Neutrophil (primary cell): ENCODE measurements around the gene SYTL1.

Source experiments
- H3K27ac ChIP-seq: fragments of 200-600 bp; sonication (generic); 2 replicates; pipeline ENCODE4 v1.5.1; 2016; ENCODE audit warnings: mild to moderate bottlenecking, moderate library complexity
- H3K27me3 ChIP-seq: fragments of 200-600 bp; sonication (generic); 2 replicates; pipeline ENCODE4 v1.6.0; 2016; ENCODE audit warnings: mild to moderate bottlenecking
- H3K36me3 ChIP-seq: fragments of 200-600 bp; sonication (generic); 2 replicates; pipeline ENCODE4 v1.5.1; 2017
- H3K4me1 ChIP-seq, 2 experiments: fragments of 200-600 bp in 1 of 2; sonication (generic) in 1 of 2; 1 replicate in 1 of 2; 2 replicates in 1 of 2; pipeline versions ENCODE4 v1.5.1 to v1.6.1; 2013 to 2016; ENCODE audit warnings: low read depth in 1 of 2, low read length in 1 of 2, mild to moderate bottlenecking in 1 of 2, moderate library complexity in 1 of 2; ENCODE audit not compliant: control insufficient read depth in 1 of 2, insufficient read depth in 1 of 2
- H3K4me3 ChIP-seq, 2 experiments: fragments of 200-600 bp in 1 of 2; sonication (generic) in 1 of 2; 1 replicate in 1 of 2; 2 replicates in 1 of 2; pipeline ENCODE4 v1.5.1; 2013 to 2016; ENCODE audit warnings: low read depth in 1 of 2, low read length in 1 of 2, mild to moderate bottlenecking in 1 of 2, moderate library complexity in 1 of 2
- H3K9me3 ChIP-seq: fragments of 200-600 bp; sonication (generic); 2 replicates; pipeline ENCODE4 v1.5.1; 2016
- CTCF ChIP-seq: fragments of 200-600 bp; sonication (generic); IDR thresholded peaks from 2 replicates; pipeline ENCODE4 v1.5.1; 2016; ENCODE audit warnings: antibody characterized with exemption

SYTL1 gene

GRCh38 chr1:27349784-27350662 is 8.2 kb downstream of the SYTL1 start:
- Histone ChIP-seq H3K27ac (no peak overlapping the region), H3K4me3 (peak overlapping the region in 1 of 2 experiments; percentile 40), H3K9me3 (no peaks in the 10 kb centered on the region), H3K4me1 (peaks cover 4 to 15% of the 10 kb centered on the region in 2 experiments), H3K27me3 (no peaks in the 10 kb centered on the region), H3K36me3 (peaks cover 76% of the 10 kb centered on the region)
- no peak for TF ChIP-seq CTCF

GRCh38 chr1:27350663-27351540 is 9.1 kb downstream of the SYTL1 start:
- H3K36me3 ChIP-seq = peaks cover 80% of the 10 kb centered on the region
- no peak overlapping the region for H3K4me3 ChIP-seq
- H3K27ac ChIP-seq = no peak overlapping the region
- no peaks in the 10 kb centered on the region for H3K9me3 ChIP-seq
- H3K4me1 ChIP-seq = peaks cover 0 to 13% of the 10 kb centered on the region in 2 experiments
- TF ChIP-seq CTCF = no peak
- no peaks in the 10 kb centered on the region for H3K27me3 ChIP-seq

DNA sequence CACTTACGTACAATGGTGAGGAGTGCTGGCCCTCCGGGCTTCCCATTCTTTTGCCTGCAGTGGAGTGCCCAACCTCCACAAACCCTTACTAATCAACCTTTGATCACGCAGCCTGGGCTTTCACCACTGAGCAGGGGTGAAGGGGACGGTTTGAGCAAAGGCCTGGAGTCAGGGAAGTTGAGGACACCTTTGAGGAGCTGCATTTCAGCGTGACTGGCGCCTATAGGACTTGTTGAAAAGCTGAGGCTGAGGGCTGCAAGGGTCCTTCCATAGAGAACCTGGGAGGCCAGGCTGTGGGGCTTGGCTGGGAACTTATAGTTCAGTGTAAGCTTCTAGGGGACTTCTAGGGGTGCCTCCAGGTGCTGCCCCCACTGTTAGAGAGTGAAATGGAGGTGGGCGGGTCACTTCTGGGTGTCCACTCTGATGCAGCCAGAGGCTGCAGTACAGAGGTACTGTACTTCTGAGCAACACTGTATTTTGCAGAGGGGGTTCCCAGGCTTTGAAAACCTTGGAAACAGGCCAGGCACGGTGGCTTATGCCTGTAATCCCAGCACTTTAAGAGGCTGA is 9.8 kb downstream of the SYTL1 start:
- Histone ChIP-seq H3K27ac (no peak overlapping the region), H3K27me3 (no peaks in the 10 kb centered on the region), H3K4me1 (peaks cover under 1 to 20% of the 10 kb centered on the region in 2 experiments), H3K9me3 (no peaks in the 10 kb centered on the region), H3K36me3 (peaks cover 75% of the 10 kb centered on the region), H3K4me3 (no peak overlapping the region)
- no peak for TF ChIP-seq CTCF

DNA sequence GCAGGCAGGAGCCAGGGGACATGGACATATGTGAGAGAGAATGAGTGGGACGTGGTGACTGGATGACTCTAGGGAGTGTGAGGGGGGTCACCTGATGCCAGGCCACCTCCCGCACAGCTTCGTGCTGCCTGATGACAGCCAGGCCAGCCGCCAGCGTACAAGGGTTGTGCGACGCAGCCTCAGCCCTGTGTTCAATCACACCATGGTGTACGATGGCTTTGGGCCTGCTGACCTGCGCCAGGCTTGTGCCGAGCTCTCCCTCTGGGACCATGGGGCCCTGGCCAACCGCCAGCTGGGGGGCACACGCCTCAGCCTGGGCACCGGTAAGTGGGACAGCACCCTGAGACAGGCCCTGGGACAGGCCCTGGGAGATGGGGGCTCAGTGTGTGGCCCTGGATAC is 11.3 kb downstream of the SYTL1 start:
- Histone ChIP-seq H3K27me3 (no peaks in the 10 kb centered on the region), H3K9me3 (no peaks in the 10 kb centered on the region), H3K4me1 (peaks cover 13 to 34% of the 10 kb centered on the region in 2 experiments), H3K27ac (peak overlapping the region; percentile 60), H3K36me3 (peaks cover 59% of the 10 kb centered on the region), H3K4me3 (no peak overlapping the region)
- no peak for TF ChIP-seq CTCF

- peaks cover 13 to 34% of the 10 kb centered on the region in 2 experiments for H3K4me1 ChIP-seq
- H3K36me3 ChIP-seq = peaks cover 57% of the 10 kb centered on the region
- H3K9me3 ChIP-seq = no peaks in the 10 kb centered on the region
- peaks cover 2% of the 10 kb centered on the region for H3K27me3 ChIP-seq
- TF ChIP-seq CTCF = no peak
- peak overlapping the region; percentile 60 for H3K27ac ChIP-seq
- no peak overlapping the region for H3K4me3 ChIP-seq
Measured at GRCh38 chr1:27353629-27354028, 11.8 kb downstream of the SYTL1 start.
